HUES6 (cell line): ENCODE measurements around the gene PHACTR1.

Experiments used
- H3K27ac ChIP-seq: 2 replicates; pipeline ENCODE4 v1.7.0; 2013; ENCODE audit warnings: low read depth, mild to moderate bottlenecking, low read length, inconsistent platforms
- H3K27me3 ChIP-seq: 2 replicates; pipeline ENCODE4 v1.6.1; 2013; ENCODE audit warnings: low read length; ENCODE audit not compliant: control insufficient read depth, insufficient read depth
- H3K36me3 ChIP-seq: 2 replicates; pipeline ENCODE4 v1.6.1; 2013; ENCODE audit warnings: low read length; ENCODE audit not compliant: control insufficient read depth, insufficient read depth
- H3K4me1 ChIP-seq: 2 replicates; pipeline ENCODE4 v1.6.1; 2013; ENCODE audit warnings: low read length; ENCODE audit not compliant: control insufficient read depth, insufficient read depth
- H3K4me3 ChIP-seq: 2 replicates; pipeline ENCODE4 v1.5.1; 2013; ENCODE audit warnings: low read depth, low read length
- H3K9ac ChIP-seq: one replicate; pipeline ENCODE4 v1.6.1; 2013; ENCODE audit warnings: mild to moderate bottlenecking, low read length
- H3K9me3 ChIP-seq: 2 replicates; pipeline ENCODE4 v1.6.1; 2013; ENCODE audit warnings: low read depth, low read length; ENCODE audit not compliant: control insufficient read depth, insufficient read depth

Gene PHACTR1

DNA sequence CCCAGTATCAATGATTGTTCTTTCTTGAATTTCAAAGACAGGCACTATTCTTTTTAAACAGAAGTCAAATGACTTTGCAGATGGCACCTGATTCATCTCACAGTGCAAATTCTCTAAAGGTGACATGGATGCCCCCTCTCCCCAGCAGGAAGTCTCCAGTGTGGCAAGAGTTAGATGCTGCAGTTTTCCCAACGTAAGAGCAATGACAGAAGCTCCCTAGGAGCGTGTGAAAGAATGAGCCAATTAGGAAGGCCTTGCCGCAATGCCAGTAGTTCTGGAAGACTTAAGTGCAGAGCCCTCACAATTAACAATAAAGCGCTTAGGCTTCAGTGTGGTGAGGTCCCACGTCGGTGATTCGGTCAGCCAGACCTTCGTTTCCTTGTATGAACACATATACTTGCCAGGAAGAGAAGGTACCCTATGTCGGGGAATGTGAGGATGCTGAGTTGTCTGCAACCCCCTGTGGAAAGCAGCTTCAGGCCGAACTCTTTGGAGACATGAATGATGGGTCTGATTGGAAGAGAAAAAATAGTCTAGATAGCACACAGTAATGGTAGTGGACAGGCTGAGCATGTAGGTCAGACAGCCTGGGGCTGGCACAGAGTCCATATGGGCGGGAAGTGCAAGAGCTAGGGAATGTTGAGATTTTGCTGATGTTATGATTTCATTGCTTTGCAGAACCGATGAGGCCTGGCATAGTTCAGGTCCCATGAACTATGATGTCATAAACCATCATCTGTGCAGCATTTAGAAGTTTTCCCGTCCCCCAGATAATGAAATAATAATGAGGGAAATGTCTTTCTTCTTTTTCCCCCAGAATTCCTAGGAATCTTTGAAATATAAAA lies 132.6 kb downstream of the PHACTR1 start:
- Histone ChIP-seq H3K36me3 (no peaks in the 10 kb centered on the region), H3K4me1 (peaks cover 33% of the 10 kb centered on the region), H3K9ac (no peak overlapping the region), H3K9me3 (no peaks in the 10 kb centered on the region), H3K4me3 (no peak overlapping the region), H3K27me3 (no peaks in the 10 kb centered on the region), H3K27ac (no peak overlapping the region)

DNA sequence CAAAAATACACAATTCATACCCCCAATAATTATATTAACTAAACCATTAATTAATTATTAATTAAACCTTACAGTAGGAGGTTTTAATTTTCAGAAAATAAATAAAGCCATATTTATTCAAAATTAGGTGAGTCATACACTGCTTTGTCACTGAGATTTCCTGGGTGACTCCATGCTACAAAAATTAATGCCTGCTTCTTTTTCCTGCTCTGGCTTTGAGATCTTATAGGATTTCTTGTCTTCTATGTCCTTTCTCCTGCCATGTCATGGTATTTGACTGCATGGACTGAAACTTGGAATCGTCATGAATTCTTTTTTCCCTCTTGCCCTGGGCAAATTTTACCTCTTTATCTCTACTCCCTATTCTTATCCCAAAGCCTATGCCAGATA lies 133.2 kb downstream of the PHACTR1 start:
- Histone ChIP-seq H3K27me3 (no peaks in the 10 kb centered on the region), H3K4me1 (peaks cover 32% of the 10 kb centered on the region), H3K36me3 (no peaks in the 10 kb centered on the region), H3K9ac (no peak overlapping the region), H3K9me3 (no peaks in the 10 kb centered on the region), H3K27ac (no peak overlapping the region), H3K4me3 (no peak overlapping the region)

DNA sequence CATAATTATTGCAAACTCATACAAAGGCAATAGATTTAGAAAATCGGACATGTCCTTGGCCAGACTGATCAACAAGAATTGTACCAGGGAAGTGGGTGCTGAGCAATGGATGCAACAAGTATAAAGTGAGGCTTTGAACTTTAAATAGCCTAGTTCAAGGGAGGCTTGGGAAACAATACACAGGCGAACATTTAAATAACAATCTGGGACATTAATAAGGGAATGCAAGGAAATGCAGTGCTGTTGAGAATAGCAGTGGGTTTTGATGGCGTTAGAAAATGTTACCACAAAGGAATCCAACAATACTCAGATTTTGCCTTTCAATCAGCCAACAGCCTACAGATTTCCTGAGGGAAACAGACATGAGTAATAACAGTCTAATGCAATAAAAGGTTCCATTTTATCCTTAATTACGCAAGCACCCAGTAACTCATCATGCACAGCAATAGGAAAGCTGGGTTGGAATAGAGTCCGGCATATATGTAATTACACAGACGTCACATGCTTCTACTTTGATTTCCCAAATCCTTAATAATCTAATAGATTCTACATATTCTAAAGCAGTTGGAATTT lies 134.6 kb downstream of the PHACTR1 start:
- H3K4me3 ChIP-seq: no peak overlapping the region
- H3K36me3 ChIP-seq: no peaks in the 10 kb centered on the region
- no peak overlapping the region for H3K27ac ChIP-seq
- H3K4me1 ChIP-seq: peaks cover 24% of the 10 kb centered on the region
- H3K27me3 ChIP-seq: no peaks in the 10 kb centered on the region
- no peaks in the 10 kb centered on the region for H3K9me3 ChIP-seq
- H3K9ac ChIP-seq: no peak overlapping the region

GRCh38 chr6:12861603-12862002 lies 145.0 kb downstream of the PHACTR1 start:
- Histone ChIP-seq H3K4me1 (peaks cover 9% of the 10 kb centered on the region), H3K9me3 (no peaks in the 10 kb centered on the region), H3K27me3 (no peaks in the 10 kb centered on the region), H3K36me3 (no peaks in the 10 kb centered on the region), H3K4me3 (no peak overlapping the region), H3K9ac (no peak overlapping the region), H3K27ac (no peak overlapping the region)

DNA sequence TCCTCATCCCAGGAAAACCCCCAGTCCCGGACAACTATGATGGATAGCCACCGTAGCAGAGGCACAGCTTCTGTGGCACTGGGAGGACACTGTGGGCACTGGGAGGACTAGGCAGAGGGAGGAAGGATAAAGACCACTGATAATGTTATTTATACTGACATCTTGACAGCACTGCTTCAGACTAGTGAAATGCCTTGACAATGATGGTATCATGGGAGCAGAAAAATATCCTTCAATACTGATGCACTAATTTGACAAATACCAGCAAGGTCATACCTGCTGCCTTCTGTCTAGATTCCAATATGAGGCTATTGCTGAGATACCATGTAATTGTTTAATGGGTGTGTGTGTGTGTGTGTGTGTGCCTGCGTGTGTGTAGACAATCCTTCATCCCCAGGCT lies 148.6 kb downstream of the PHACTR1 start:
- Histone ChIP-seq H3K9me3 (no peaks in the 10 kb centered on the region), H3K36me3 (no peaks in the 10 kb centered on the region), H3K27me3 (no peaks in the 10 kb centered on the region), H3K4me1 (peaks cover 15% of the 10 kb centered on the region), H3K4me3 (no peak overlapping the region), H3K27ac (no peak overlapping the region), H3K9ac (no peak overlapping the region)

DNA sequence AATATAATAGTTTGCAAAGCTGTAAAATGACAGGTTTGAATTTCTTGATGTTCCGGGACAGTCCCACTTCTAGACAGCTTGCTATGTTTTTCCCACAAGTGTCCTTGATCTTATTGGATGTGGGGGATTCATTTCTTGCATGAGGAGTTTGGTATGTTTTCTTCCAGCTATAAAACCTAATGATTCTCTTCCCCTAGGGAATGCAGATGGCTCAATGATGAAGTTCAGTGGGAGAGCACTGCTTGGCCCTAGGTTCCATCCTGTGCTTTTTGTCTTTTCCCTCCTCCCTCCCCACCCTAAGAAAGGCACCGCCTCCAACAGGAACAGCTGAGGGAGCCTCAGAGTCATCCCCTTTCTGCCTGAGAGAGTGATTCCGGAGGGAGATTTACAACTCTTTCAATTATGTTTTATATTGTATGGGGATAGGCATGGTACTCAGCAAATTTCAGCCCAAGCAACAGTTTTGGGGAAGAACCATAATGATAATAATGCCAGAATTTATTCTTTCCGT lies 149.2 kb downstream of the PHACTR1 start:
- Histone ChIP-seq H3K4me3 (no peak overlapping the region), H3K36me3 (no peaks in the 10 kb centered on the region), H3K27ac (no peak overlapping the region), H3K9ac (no peak overlapping the region), H3K9me3 (no peaks in the 10 kb centered on the region), H3K27me3 (no peaks in the 10 kb centered on the region), H3K4me1 (peaks cover 15% of the 10 kb centered on the region)

GRCh38 chr6:12866422-12867029 lies 150.0 kb downstream of the PHACTR1 start:
- Histone ChIP-seq H3K9ac (no peak overlapping the region), H3K4me1 (peaks cover 15% of the 10 kb centered on the region), H3K27ac (no peak overlapping the region), H3K27me3 (no peaks in the 10 kb centered on the region), H3K36me3 (no peaks in the 10 kb centered on the region), H3K4me3 (no peak overlapping the region), H3K9me3 (no peaks in the 10 kb centered on the region)

DNA sequence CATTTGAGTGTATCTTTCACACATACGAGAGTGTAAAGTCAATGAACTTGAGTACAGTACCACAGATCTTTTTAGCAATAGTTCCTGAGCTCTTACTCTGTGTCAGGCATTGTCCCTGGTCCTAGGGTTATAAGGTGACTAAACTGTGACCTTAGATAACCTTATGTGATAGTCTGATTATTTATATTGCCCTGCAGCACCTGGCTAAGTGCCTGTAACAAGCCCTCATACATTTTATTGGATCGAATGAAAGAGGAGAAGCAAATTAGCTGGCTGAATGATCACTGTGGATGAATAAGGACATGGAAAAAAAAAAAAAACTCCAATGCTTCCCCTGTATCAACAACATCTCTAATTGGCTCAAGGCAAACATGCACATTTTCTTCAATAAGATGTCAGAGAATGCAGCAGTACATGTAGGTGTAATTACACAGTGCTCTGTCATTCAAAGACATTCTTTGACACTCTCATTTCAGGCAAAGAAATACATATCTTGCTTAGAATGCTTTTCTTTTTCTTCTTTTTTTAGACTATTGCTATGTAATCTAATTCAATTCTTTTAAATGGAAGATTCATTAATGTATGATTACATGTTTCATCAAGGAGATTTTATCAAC lies 153.4 kb downstream of the PHACTR1 start:
- Histone ChIP-seq H3K9ac (no peak overlapping the region), H3K4me1 (peaks cover 15% of the 10 kb centered on the region), H3K27ac (no peak overlapping the region)

GRCh38 chr6:12873691-12874090 lies 157.1 kb downstream of the PHACTR1 start:
- H3K27ac ChIP-seq: no peak overlapping the region
- no peaks in the 10 kb centered on the region for H3K4me1 ChIP-seq
- H3K4me3 ChIP-seq: no peak overlapping the region
- H3K27me3 ChIP-seq: no peaks in the 10 kb centered on the region
- no peak overlapping the region for H3K9ac ChIP-seq
- no peaks in the 10 kb centered on the region for H3K36me3 ChIP-seq
- no peaks in the 10 kb centered on the region for H3K9me3 ChIP-seq

More for the DNA sequence above, 153.4 kb downstream of the PHACTR1 start:
- Histone ChIP-seq H3K27me3 (no peaks in the 10 kb centered on the region), H3K36me3 (no peaks in the 10 kb centered on the region), H3K4me3 (no peak overlapping the region), H3K9me3 (no peaks in the 10 kb centered on the region)

GRCh38 chr6:12875051-12875450 lies 158.5 kb downstream of the PHACTR1 start:
- Histone ChIP-seq H3K9ac (no peak overlapping the region), H3K36me3 (no peaks in the 10 kb centered on the region), H3K27me3 (no peaks in the 10 kb centered on the region), H3K27ac (no peak overlapping the region), H3K4me3 (no peak overlapping the region), H3K4me1 (no peaks in the 10 kb centered on the region), H3K9me3 (no peaks in the 10 kb centered on the region)

DNA sequence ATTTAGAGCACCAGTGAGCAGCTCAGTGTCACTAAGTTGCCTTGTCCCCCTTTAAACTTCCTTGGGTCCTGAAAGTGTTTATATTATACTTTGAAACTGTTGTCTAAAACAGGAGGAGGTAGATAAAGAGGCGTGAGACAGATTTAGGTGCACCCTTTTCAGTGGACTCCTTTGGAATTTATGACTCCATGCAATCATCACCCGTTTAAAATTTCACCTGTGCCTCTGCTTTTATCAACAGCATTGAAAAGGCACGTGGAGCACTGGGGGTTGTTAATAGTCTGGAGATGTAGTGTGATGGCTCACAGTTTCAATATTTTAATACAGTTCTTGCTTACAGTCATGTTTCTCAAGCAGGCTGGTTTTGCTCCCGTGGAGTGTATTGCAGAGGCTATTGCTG lies 162.2 kb downstream of the PHACTR1 start:
- no peak overlapping the region for H3K9ac ChIP-seq
- no peak overlapping the region for H3K27ac ChIP-seq
- H3K4me1 ChIP-seq: peaks cover 5% of the 10 kb centered on the region; the same call in 1 of the 2 replicates
- no peaks in the 10 kb centered on the region for H3K36me3 ChIP-seq
- no peaks in the 10 kb centered on the region for H3K9me3 ChIP-seq
- H3K27me3 ChIP-seq: no peaks in the 10 kb centered on the region
- no peak overlapping the region for H3K4me3 ChIP-seq
